ENCODE results near the gene TNS3. TPM values are rescaled to one million over a fixed set of nuclear protein-coding genes. Genes with fewer than 3 reads are reported as not detected.

The TNS3 gene
- total and polyA plus RNA-seq, 9 of the 15 experiments (the other 6 are each of a cell fraction or from before 2014, with no cell fraction given): 0.20 TPM; not detected in 8

GRCh38 chr7:47446871-47447466 is 134.9 kb downstream of the TNS3 start:
- Histone ChIP-seq H3K9me1 (ENCODE audit: control insufficient read depth, insufficient read depth, low read length) (no peaks in the 10 kb centered on the region), H3K4me3 (no peak overlapping the region), H3K36me3 (ENCODE audit: control insufficient read depth, insufficient read depth, low read length) (no peaks in the 10 kb centered on the region), H3K27ac (ENCODE audit: extremely low read depth, low read depth, low read length) (no peak overlapping the region), H3K79me2 (ENCODE audit: control insufficient read depth, insufficient read depth, low read length) (no peaks in the 10 kb centered on the region), H3K4me2 (ENCODE audit: insufficient read depth, low read length) (no peak overlapping the region), H4K20me1 (replicated peaks; ENCODE audit: control insufficient read depth, insufficient read depth, low read length) (peaks cover 5% of the 10 kb centered on the region), H3K27me3 (ENCODE audit: control insufficient read depth in 2 of 2, insufficient read depth in 2 of 2, low read length in 2 of 2) (peaks cover 0 to 55% of the 10 kb centered on the region in 2 experiments; a peak in 3 of 5 replicates), H2AFZ (ENCODE audit: low read depth, low read length) (no peak overlapping the region), H3K4me1 (replicated peaks in 1 of 2; ENCODE audit: control insufficient read depth in 2 of 2, insufficient read depth in 2 of 2, low read length in 2 of 2) (no peaks in the 10 kb centered on the region), H3K9me3 (replicated peaks; ENCODE audit: control insufficient read depth, insufficient read depth, low read depth, low read length) (no peaks in the 10 kb centered on the region), H3K9ac (ENCODE audit: insufficient read depth in 1 of 2, low read depth in 2 of 2, low read length in 2 of 2) (no peak overlapping the region)
- in situ Hi-C loops (cut with MboI) (no loop called here), intact Hi-C loops (cut with micrococcal nuclease) (no loop called here)
- WGBS (ENCODE audit: insufficient coverage, low coverage, missing lambda C conversion rate): 3% methylated on average over 9 of the region's 9 CpGs
- ChIA-PET POLR2A (no interaction called here), CTCF (ENCODE audit: low intra/inter-chr PET ratio) (no interaction called here)
- FAIRE-seq (no peak), ATAC-seq (no peak), DNase-seq (ENCODE audit: extremely low read depth in 1 of 4, low spot score in 3 of 4) (no peak)
- 0 out of 2 replicates have a peak, but pooled peaks have one; percentile 17 for TF ChIP-seq RAD51 (IDR thresholded peaks at IDR 0.05; ENCODE audit: borderline replicate concordance, low read depth)
- 0 out of 2 replicates have a peak, but pooled peaks have one; percentile 24 for TF ChIP-seq ETV1 (tag; conservative IDR thresholded peaks at IDR 0.05; ENCODE audit: low read depth)
- peak; percentile 30; the same call in 1 of the 2 replicates for TF ChIP-seq USF2 (CRISPR knock-in tag; IDR thresholded peaks at IDR 0.05)
- no peak for TF ChIP-seq CEBPZ (IDR thresholded peaks at IDR 0.05; ENCODE audit: borderline replicate concordance, low read depth, low read length)
- TF ChIP-seq NR2C2 (CRISPR knock-in tag; IDR thresholded peaks at IDR 0.05): no peak
- TF ChIP-seq NR2C2 (tag; IDR thresholded peaks at IDR 0.05): peak; percentile 24; the same call in 1 of the 2 replicates
- BruUV-seq (replicated peaks): no TSS peak
